Fibroblast of the aortic adventitia (primary cell): ENCODE measurements around the gene FBXL3. TPM values are rescaled to one million over a fixed set of nuclear protein-coding genes. Genes with fewer than 3 reads are reported as not detected.
A peak's percentile ranks its signal among the peaks of the same experiment; 100 is the strongest.
"Not testable (repeated sequence)": the region's sequence is repeated elsewhere in the genome, so short reads cannot be mapped to it uniquely, and the experiment has no call there.

Source experiments
- DNase-seq: peaks from one replicate; pipeline ENCODE4 v3.0.0-alpha.2; 2010; ENCODE audit warnings: low read depth
- H3K4me3 ChIP-seq: 2 replicates; pipeline ENCODE4 v1.5.1; 2011; ENCODE audit warnings: low read depth, mild to moderate bottlenecking, control low read depth, low read length, moderate library complexity
- CTCF ChIP-seq: IDR thresholded peaks from 2 replicates; pipeline ENCODE4 v1.5.1; 2011; ENCODE audit warnings: mild to moderate bottlenecking, low read length, control low read depth, inconsistent platforms; ENCODE audit not compliant: insufficient read depth
- total RNA-seq: library from RNA; depleted of rRNA; stranded (reverse); fragments of >200 nt; gene quantifications from 2 replicates; pipeline ENCODE4 v1.2.3, GENCODE V29; 2012; ENCODE audit warnings: low replicate concordance

Gene FBXL3
- total RNA-seq, 1 donor: 78.8 TPM

GRCh38 chr13:76969488-76970365, 57.2 kb downstream of the FBXL3 start:
- no peak for DNase-seq
- no peak for TF ChIP-seq CTCF
- no peak overlapping the region for H3K4me3 ChIP-seq

DNA sequence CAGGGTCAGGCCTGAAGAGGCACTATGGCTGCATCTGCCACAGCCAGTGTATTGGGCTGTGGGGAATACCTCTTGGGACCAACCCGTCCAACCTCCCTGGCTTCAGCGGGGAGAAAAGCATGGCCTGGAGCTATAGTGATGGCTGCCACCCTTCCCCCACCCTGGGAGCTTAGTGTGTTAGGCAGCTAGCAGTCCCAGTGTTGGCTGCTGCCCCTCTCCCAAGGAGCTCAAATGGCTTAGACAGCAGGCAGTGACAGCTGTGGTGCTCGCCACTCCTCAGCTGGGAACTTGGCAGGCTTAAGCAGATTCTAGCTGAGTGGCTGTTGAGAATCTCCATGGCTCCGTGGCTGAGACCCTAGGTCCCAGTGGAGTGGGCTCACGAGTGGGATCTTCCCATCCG, 58.9 kb downstream of the FBXL3 start:
- TF ChIP-seq CTCF: no peak
- DNase-seq: no peak
- no peak overlapping the region for H3K4me3 ChIP-seq

- no peak for TF ChIP-seq CTCF
- no peak overlapping the region for H3K4me3 ChIP-seq
These were observed 59.9 kb downstream of the FBXL3 start for GRCh38 chr13:76967031-76967430.

GRCh38 chr13:76965759-76966421, 61.1 kb downstream of the FBXL3 start:
- no peak overlapping the region for H3K4me3 ChIP-seq
- DNase-seq: peak; percentile 90
- TF ChIP-seq CTCF: no peak

More at GRCh38 chr13:76967031-76967430, 59.9 kb downstream of the FBXL3 start:
- no peak for DNase-seq

GRCh38 chr13:76959734-76960133, 67.2 kb downstream of the FBXL3 start:
- not testable (repeated sequence) for H3K4me3 ChIP-seq

DNA sequence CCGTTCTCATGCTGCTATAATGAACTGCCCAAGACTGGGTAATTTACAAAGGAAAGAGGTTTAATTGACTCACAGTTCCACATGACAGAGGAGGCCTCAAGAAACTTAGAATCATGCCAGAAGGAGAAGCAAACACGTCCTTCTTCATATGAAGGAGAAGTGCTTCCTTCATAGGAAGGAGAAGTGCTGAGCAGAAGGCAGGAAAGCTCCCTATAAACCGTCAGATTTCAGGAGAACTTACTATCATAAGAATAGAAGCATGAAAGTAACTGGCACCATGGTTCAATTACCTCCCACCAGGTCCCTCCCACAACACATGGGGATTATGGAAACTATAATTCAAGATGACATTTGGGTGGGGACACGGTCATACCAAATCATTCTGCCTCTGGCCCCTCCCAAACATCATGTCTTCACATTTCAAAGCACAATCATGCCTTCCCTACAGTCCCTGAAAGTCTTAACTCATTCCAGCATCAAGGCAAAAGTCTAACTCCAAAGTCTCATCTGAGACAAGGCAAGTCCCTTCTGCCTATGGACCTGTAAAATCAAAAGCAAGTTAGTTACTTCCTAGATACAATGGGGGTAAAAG, 68.0 kb downstream of the FBXL3 start:
- TF ChIP-seq CTCF: no peak
- H3K4me3 ChIP-seq: no peak overlapping the region
- DNase-seq: no peak

More at GRCh38 chr13:76959734-76960133, 67.2 kb downstream of the FBXL3 start:
- DNase-seq: not testable (repeated sequence)

DNA sequence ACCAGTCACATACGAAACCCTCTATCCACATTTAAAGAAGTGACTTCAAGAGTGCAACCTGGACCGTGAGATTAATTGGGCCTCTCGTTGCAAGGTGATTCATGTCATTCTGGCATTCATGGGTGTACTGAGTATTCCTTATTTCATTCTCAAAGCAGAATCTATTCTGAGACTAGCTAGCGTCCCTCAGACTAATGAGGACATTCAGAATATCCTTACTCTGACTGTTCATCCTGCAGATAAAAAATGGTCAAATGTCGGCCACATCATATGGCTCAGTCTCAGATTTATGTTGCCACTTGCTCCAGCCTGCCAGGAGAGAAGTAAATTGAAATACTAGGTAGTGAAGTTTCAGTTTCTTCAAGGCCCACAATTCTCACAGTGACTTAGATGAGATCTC, 71.3 kb downstream of the FBXL3 start:
- no peak for TF ChIP-seq CTCF
- H3K4me3 ChIP-seq: no peak overlapping the region
- no peak for DNase-seq
